M059J (cell line): Measurements from ENCODE around the gene ATP8B2. TPM values are rescaled to one million over a fixed set of nuclear protein-coding genes. Genes with fewer than 3 reads are reported as not detected.
A peak's percentile ranks its signal among the peaks of the same experiment; 100 is the strongest.
"Not testable (repeated sequence)": the region's sequence is repeated elsewhere in the genome, so short reads cannot be mapped to it uniquely, and the experiment has no call there.

Source experiments
- DNase-seq: peaks from one replicate; pipeline ENCODE4 v3.0.0-alpha.2; 2012; ENCODE audit warnings: low read depth
- total RNA-seq: library from RNA; depleted of rRNA; stranded (reverse); fragments of >200 nt; shearing (Covaris generic); gene quantifications from 2 replicates; pipeline ENCODE4 v1.2.3, GENCODE V29; 2014; rRNA removed

Gene ATP8B2
- total RNA-seq = 48.6 and 57.2 TPM in 2 replicates

GRCh38 chr1:154324669-154325582, at the start of gene ATP8B2:
Gene ATP8B2 (plus strand): TSS chr1:154325525. CDS start chr1:154328142, 2,617 bp downstream.
- DNase-seq = peak; percentile 77

DNA sequence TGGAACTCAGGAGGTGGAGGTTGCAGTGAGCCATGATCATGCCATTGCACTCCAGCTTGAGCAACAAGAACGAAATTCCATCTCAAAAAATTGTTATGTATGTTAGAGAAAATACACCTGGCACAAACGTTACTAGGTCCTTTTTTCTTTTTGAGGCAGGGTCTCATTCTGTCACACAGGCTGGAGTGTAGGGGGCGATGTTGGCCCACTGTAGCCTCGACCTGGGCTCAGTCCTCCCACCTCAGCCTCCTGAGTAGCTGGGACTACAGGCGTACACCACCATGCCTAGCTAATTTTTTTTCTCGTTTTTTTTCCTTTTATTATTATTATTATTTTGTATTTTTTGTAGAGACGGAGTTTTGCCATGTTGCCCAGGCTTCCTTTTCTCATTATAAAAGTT, 48.5 kb upstream of the ATP8B2 start:
- no peak for DNase-seq

- not testable (repeated sequence) for DNase-seq
Observed at GRCh38 chr1:154287591-154287990, 37.7 kb upstream of the ATP8B2 start.

- DNase-seq = peak; percentile 32
Observed at GRCh38 chr1:154288661-154289060, 36.7 kb upstream of the ATP8B2 start.

GRCh38 chr1:154290921-154291320, 34.4 kb upstream of the ATP8B2 start:
- DNase-seq = no peak

GRCh38 chr1:154295408-154296235, 29.7 kb upstream of the ATP8B2 start:
- DNase-seq = no peak

GRCh38 chr1:154301582-154301981, 23.7 kb upstream of the ATP8B2 start:
- DNase-seq = no peak

GRCh38 chr1:154304664-154305337, 20.5 kb upstream of the ATP8B2 start:
- peak; percentile 30 for DNase-seq

DNA sequence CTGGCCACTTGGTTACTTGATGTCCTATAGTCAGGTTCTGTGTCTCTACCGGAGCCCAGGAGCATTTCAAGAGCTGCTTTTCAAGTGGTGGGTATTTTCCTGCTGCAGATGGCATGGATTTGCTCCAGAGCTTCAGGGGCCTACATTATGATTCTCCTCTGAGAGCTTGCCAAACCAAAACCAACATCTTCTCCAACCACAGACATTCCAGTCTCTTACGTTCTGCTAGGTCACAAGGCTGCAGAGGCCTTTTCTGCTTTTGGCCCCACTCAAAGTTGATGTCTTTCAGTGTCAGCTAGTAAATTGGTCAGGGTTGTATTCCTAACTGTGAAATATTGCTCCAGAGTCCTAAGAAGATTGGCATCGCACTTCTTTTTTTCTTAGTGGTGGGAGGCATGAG, 19.2 kb upstream of the ATP8B2 start:
- peak; percentile 60 for DNase-seq

GRCh38 chr1:154307670-154308270, 17.6 kb upstream of the ATP8B2 start:
- DNase-seq = not testable (repeated sequence)

DNA sequence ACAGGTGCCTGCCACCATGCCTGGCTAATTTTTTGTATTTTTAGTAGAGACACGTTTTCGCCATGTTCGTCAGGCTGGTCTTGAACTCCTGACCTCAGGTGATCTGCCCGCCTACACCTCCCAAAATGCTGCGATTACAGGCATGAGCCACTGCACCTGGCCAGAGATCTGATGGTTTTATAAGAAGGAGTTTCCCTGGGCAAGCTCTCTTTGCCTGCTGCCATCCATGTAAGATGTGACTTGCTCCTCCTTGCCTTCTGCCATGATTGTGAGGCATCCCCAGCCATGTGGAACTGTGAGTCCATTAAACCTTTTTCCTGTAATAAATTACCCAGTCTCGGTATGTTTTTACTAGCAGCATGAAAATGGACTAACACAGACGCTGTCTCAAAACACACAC, 16.2 kb upstream of the ATP8B2 start:
- DNase-seq = not testable (repeated sequence)

- not testable (repeated sequence) for DNase-seq
Observed at GRCh38 chr1:154312229-154313065, 12.9 kb upstream of the ATP8B2 start.

DNA sequence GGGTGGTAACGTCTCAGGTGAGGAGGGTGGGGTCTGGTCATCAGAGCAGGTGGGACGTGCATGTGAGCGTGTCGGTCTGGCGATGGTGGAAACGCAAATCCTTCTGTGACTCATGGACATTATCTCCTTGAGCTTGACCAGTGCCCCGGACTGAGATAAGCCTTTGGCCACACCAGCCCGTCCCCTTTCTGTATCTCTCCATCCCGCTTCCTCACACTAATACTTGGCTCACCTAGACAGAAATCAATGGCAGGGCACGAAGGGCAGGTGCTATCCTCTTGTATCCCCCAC, 12.3 kb upstream of the ATP8B2 start:
- no peak for DNase-seq

DNA sequence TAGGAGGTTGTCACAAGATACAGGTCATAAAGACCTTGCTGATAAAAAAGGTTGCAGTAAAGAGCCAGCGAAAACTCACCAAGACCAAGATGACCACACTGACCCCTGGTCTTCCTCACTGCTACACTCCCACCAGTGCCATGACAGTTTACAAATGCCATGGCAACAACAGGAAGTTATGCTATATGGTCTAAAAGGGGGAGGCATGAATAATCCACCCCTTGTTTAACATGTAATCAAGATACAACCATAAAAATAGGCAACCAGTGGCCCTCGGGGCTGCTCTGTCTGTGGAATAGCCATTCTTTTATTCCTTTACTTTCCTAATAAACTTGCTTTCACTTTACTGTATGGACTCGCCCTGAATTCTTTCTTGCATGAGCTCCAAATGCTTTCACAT, 11.1 kb upstream of the ATP8B2 start:
- not testable (repeated sequence) for DNase-seq

- DNase-seq = no peak
Observed at GRCh38 chr1:154316704-154317103, 8.6 kb upstream of the ATP8B2 start.

GRCh38 chr1:154318386-154318785, 6.9 kb upstream of the ATP8B2 start:
- DNase-seq = peak; percentile 49

GRCh38 chr1:154320882-154321608, 4.3 kb upstream of the ATP8B2 start, which contains the start of gene AQP10:
Gene AQP10 (plus strand): TSS chr1:154321093. CDS start chr1:154321156, 63 bp downstream.
- DNase-seq = no peak

DNA sequence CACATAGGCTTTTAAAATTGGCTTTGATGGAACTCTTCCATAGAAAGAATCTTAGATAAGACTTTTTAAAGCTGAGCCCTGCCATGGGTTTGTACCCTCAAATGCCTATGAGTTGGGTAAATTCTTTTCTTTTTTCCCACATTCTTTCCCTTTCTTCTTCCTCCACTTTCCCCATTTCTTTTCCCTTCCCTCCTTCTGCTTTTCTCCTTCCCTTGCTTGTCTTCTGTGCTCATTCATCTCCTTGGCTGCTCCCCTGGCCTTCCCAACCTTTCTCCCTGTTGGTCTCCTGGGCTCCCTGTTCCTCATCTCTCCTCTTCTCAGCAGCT, 3.8 kb upstream of the ATP8B2 start:
- DNase-seq = not testable (repeated sequence)

DNA sequence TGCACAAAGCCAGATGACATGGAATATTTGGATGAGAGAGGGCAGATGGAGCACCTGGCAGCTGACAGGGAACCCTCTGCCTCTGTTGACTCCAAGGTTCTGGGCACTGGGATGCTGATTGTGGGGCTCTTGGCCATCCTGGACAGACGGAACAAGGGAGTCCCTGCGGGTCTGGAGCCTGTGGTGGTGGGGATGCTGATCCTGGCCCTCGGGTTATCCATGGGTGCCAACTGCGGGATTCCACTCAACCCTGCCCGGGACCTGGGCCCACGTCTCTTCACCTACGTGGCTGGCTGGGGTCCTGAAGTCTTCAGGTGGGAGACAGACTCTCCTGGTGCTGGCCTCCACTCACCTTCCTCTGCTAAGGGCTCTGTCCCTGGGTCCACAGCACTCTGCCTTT, 1.8 kb upstream of the ATP8B2 start:
- DNase-seq = no peak

DNA sequence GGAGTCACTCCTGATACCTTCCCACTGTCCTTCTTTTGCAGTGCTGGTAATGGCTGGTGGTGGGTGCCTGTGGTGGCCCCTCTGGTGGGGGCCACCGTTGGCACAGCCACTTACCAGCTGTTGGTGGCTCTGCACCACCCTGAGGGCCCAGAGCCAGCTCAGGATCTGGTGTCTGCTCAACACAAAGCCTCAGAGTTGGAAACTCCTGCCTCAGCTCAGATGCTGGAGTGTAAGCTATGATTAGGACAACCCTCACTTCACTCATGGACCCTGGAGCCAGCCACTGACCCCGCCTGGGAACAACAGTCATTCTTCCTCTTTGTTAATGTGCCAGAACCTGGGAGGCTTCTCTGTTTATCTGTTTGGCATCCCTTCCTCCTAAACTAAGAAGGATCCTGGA, 1.1 kb upstream of the ATP8B2 start:
- DNase-seq = no peak
